ENCODE data around the gene VPS8. TPM values are rescaled to one million over a fixed set of nuclear protein-coding genes. Genes with fewer than 3 reads are reported as not detected.

The VPS8 gene
- total RNA-seq, 1 donor from 2014 or later = 30.4 TPM

Other genes starting within 250 kb of the VPS8 start
- gene MAGEF1, start 100.1 kb upstream of the VPS8 start, total RNA-seq = 16.1 TPM